Measurements from ENCODE around the gene SPTBN4.

GRCh38 chr19:40474737-40475136 is 7.9 kb downstream of the SPTBN4 start:
- no peak for TF ChIP-seq POLR2AphosphoS5 (IDR thresholded peaks at IDR 0.05)
- TF ChIP-seq POLR2A (IDR thresholded peaks at IDR 0.05): no peak
- TF ChIP-seq CTCF (IDR thresholded peaks at IDR 0.05): no peak
